ENCODE measurements around the gene ATP8A1. TPM values are rescaled to one million over a fixed set of nuclear protein-coding genes. Genes with fewer than 3 reads are reported as not detected.
"Not testable (repeated sequence)": the region's sequence is repeated elsewhere in the genome, so short reads cannot be mapped to it uniquely, and the experiment has no call there.

Gene ATP8A1
- 10 to 100 TPM; 27.0 to 34.6 (median 27.6) TPM for polyA plus RNA-seq (ENCODE audit: insufficient read length in 4 of 4)

DNA sequence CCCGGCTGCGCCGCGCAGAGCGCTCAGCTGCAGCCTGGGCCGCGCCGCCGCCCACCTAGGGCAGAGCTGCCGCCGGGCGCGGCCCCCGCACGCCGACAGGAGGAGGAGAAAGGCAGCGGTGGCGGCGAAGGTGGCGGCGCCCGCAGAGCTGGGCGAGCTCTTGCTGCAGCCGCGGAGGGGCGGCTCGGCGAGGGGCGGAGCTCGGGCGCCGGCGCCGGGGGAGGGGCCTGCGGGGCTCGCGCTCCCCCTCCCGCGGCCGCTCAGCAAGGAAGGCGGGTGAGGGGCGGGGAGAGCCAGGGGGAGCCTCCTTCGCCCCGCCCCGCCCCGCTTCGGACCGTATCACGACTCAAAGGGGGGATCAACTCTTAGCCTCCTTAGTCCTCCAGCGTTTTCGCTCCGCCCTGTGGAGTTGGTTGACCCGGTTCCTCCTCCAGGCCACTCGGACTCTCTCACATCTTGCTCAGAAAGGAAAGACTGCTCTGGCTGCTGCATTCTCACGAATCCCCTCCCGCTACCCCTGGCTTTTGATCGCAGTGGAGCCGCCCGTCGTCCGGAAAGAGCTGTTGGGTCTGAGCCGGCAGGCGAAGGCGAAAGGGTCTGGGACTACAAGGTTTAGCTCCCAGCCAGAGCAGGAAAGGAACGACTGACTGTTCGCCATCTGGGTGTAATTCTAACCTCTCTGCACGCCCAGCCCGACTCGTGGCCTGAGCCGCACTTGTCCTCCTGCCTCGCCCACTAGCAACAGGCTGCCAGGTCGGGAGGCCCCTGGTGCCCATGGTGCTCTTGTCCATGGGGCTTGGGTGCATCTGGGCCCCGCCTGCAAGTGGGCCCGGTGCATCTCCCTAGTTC, at the start of gene ATP8A1:
TSS of gene ATP8A1 (minus strand) at position 162 of the 849 bp plus-strand sequence. CDS start 232 bp downstream, outside the sequence.
- peak; percentile 81 to 95 (median 87) for DNase-seq (ENCODE audit: low read depth in 4 of 4, low spot score in 2 of 4)

GRCh38 chr4:42706086-42706485, 49.2 kb upstream of the ATP8A1 start:
- DNase-seq (ENCODE audit: low read depth in 4 of 4, low spot score in 2 of 4): no peak

- no peak for DNase-seq (ENCODE audit: low read depth in 4 of 4, low spot score in 2 of 4)
Observed at GRCh38 chr4:42703813-42704212, 46.9 kb upstream of the ATP8A1 start.

GRCh38 chr4:42702895-42703294, 46.0 kb upstream of the ATP8A1 start:
- no peak for DNase-seq (ENCODE audit: low read depth in 4 of 4, low spot score in 2 of 4)

- not testable (repeated sequence) for DNase-seq (ENCODE audit: low read depth in 4 of 4, low spot score in 2 of 4)
Observed at GRCh38 chr4:42701780-42702179, 44.9 kb upstream of the ATP8A1 start.

DNA sequence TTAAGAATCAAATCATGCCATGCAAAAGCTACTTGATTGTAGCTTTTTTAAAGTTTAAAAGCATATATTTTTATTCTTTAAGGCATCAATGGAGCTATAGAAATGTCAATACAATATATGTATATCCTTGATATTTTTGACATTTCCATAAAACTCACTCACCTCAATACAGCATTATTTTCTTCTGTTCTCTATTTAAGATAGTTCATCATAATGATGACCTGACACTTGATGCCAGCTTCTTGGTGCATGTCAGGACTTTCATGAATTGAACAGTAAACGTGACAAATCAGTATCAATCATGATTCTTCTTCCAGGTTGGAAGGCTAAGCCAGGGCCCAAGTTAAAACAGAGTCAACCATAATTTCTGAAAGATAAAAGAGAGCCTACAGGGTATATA, 33.6 kb upstream of the ATP8A1 start:
- no peak for DNase-seq (ENCODE audit: low read depth in 4 of 4, low spot score in 2 of 4)

GRCh38 chr4:42683393-42683792, 26.5 kb upstream of the ATP8A1 start:
- no peak for DNase-seq (ENCODE audit: low read depth in 4 of 4, low spot score in 2 of 4)

- no peak for DNase-seq (ENCODE audit: low read depth in 4 of 4, low spot score in 2 of 4)
Observed at GRCh38 chr4:42678512-42678911, 21.6 kb upstream of the ATP8A1 start.

DNA sequence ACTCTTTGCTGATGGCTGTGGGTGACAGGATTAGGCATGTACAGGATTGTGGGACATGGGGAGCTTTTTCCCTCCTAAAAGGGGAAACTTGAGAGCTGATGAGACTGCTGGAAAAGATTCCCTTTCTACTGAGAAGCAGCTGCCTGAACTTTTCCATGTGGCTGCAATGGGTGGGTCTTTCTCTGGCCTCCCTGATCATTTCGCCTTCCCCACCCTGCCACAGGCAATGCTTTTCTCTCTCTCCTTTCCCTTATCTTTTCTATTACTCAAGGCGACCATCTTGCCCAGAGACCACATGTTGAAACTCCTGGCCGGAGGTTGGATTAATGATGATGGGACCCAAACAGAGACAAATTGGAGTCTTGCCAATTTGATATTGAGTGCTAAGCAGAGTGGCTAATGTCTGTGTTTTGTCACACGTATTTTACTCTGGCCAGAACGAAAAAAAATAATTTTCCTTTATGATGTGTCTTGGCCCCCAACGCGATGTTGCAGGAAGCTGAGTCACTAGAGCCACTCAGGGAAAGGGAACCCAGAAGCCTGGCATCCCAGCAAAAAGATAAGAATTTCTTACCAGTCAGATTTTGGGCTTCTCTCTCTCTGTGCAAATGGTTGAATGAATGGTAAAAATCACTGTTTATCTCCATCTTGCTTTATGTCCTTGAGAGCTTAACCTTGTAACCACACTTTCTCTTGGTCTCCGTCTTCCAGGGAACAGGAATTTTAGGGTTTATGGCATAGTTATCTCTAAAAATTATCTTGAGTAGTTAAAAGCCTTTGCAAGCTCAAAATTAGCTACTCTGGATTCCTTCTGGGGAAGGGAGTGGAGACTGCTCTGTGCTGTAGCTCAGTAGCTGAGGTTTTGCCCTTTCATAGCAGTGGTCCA, 19.4 kb upstream of the ATP8A1 start:
- DNase-seq (ENCODE audit: low read depth in 4 of 4, low spot score in 2 of 4): no peak

DNA sequence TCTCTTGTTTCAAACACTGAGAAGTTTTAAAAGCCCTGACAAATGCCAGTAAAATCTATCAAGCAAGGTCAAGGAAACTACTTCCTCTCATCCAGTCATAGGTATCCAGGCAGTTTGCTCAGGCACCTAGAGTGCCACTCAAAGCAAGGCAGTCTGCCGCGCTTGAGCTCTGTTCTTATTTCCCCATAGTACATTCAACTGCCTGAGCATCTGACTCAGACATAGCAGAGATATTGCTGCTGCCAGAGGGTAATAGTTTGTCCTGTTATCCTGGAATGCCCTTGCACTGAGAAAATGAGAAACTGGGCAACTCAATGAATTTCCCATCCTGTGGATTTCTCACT, 16.1 kb upstream of the ATP8A1 start:
- DNase-seq (ENCODE audit: low read depth in 4 of 4, low spot score in 2 of 4): no peak

- DNase-seq (ENCODE audit: low read depth in 4 of 4, low spot score in 2 of 4): no peak
Observed at GRCh38 chr4:42672359-42673081, 15.6 kb upstream of the ATP8A1 start.

DNA sequence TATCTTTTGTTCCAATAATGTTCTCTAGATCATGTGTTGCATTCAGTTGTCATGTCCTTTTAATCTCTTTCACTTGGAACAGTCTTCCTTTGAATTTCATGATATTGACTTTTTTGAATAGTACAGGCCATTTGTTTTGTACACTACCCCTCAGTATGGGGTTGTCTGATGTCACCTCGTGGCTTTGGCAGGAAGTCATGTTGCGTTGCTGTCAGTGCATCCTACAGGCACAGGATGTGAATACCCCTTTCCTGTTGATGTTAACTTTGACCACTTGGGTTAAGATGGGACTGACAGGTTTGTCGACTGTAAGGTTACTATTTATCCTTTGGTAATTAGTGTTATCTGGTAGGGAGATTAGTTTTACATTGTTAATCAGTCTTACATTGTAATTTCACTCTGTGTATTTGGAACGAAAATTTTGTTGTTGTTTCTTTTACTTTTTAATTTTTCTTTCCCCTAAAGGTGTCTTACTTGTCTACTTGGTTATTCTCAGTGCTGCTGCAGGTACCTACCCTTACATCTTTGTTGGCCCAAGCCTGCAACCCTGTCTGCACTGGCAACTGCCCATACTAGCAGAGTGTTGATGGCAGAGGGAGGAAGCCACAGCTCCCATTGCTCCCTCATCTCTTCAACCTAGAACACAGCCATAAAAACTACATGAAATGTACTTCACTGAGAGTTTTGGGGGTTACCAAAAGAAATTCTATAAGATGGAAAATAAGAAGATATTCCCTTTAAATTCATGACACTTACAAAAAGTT, 14.7 kb upstream of the ATP8A1 start:
- DNase-seq (ENCODE audit: low read depth in 4 of 4, low spot score in 2 of 4): no peak

GRCh38 chr4:42658261-42658660, 1.4 kb upstream of the ATP8A1 start:
- DNase-seq (ENCODE audit: low read depth in 4 of 4, low spot score in 2 of 4): no peak

DNA sequence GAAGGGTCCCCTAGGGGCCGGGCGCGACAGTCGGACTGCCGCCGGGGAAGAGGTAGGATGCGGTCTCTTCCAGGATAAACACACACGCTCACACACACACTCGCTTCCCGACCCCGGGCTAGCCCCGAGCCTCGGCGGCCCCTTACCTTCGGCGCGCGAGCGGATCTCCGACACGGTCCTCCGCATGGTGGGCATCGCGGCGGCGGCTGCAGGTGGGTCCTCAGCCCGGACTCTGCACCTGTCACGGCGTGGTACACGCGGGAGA, 294 bp downstream of the ATP8A1 start:
- peak in 2 of 4 donors; percentile 28 to 31 for DNase-seq (ENCODE audit: low read depth in 4 of 4, low spot score in 2 of 4)

DNA sequence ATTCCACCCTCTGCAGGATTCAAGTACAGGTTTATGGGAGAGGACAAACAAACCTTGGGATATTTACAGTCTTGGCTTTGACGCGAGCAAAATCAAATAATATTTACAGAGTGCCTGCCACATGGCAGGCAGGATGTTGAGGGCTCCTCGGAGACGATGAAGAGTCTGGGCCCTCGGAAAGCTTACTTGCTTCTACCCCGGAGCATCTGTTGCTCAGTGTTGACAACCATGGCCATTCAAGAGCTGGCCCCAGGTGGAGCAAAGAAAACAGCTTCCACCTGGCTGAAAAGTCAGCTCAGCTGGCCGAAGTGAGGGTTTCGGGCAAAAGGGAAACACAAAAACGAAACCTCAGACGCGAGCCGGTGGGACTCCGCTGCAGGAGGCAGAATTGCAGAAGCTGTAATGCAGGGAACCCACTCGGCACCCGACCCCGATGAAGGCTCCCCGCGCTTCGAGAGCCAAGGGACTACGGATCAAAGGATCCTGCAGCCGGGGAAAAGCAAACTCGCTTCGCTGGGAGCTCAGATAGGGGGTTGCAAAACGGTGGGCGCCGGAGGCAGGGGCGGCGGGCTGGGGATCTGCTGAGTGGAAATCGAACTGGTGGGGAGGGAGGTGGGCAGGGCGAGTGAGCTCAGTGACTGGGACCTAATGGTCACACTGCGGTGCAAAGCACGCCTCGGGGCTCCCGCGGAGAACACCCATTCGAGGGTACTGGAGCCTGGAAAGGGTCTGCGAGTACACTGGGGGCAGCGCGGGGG, 805 bp downstream of the ATP8A1 start:
- DNase-seq (ENCODE audit: low read depth in 4 of 4, low spot score in 2 of 4): peak in 3 of 4 donors; percentile 20 to 41 (median 31)

GRCh38 chr4:42655269-42655637, 1.7 kb downstream of the ATP8A1 start:
- no peak for DNase-seq (ENCODE audit: low read depth in 4 of 4, low spot score in 2 of 4)

DNA sequence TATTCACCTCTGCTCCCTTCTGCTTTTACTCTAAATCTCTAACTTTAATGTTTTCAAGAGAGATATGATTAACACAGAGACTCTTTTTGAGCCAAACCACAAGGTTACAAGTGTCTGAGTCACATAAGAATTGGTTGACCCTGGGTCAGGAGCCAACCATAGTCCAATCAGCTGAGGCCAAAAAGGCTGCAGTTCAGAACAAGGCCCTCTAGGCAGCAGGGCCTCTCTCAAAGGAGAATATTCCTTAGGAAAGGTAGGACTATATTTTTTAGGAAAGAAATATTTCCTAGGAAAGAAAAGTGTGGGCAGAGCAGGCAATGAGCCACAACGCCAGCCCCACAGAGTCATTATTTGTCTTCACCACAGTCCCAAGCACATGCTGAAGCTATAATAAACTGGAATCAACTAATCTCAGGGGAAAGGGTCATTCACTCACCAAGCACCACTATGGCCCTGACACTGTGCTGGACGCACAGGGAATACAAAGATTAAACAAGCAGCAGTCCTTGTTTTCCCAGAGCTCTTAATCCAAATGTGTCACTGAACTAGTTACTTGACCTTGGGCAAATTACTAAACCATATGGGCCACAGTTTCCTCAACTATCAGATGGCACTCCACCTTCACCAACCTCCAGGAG, 2.2 kb downstream of the ATP8A1 start:
- no peak for DNase-seq (ENCODE audit: low read depth in 4 of 4, low spot score in 2 of 4)

GRCh38 chr4:42653626-42654560, 3.0 kb downstream of the ATP8A1 start:
- DNase-seq (ENCODE audit: low read depth in 4 of 4, low spot score in 2 of 4): no peak
